ENCODE results near the gene SDK2.

SDK2 gene

GRCh38 chr17:73591296-73592078 lies 52.8 kb downstream of the SDK2 start:
- no peak for TF ChIP-seq CTCF (conservative IDR thresholded peaks at IDR 0.05; ENCODE audit: low read depth, low read length)
- no peak for DNase-seq (ENCODE audit: low read depth)
- no peak overlapping the region for H3K4me3 ChIP-seq (ENCODE audit: low read depth, low read length)

DNA sequence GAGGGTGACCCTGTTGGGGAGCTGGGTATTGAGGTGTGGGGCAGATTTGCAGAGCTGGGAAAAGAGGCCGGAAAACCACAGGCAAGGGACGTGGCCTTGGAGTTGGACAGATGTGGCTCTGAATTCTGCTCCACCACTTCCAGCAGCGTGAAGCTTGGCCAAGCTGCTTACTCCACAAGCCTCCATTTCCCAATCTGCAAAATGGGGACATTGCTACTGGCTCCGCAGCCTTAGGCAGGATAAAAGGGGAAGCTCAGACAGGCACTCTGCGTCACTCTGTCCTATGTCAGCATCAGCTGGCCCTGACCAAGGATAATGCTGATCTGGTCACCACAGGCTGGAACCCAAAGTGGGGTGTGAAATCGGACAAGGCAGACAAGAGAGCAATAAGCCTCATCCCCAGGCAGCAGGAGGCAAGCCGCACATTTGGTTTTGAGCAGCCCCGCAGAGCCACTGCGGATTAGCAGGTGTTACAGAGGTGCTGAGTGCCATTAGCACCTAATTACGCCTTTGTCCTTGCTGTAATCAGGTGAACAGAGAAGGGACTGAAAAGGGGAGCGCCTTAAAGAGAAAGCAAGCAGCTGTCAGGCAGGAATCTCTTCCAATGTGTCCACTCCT lies 54.8 kb downstream of the SDK2 start:
- no peak overlapping the region for H3K4me3 ChIP-seq (ENCODE audit: low read depth, low read length)
- no peak for DNase-seq (ENCODE audit: low read depth)

DNA sequence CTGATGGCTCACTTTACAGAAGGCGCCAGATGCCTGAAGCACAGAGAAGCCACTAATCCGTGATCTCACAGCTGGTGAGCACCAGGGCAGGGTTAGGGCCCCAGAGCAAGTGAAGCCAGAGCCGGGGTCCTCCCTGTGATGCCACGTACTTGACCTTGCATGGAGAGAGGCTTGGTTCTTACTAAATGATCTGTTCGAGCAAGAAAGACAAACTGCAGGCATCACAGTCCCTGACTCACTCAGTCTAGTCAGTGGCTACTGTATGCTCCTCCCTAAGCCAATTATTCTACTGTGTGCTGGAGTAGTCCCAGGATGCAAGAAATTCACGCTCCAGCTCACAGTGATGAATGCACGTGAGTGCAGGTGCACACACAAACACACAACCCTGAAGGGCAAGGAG lies 55.4 kb downstream of the SDK2 start:
- TF ChIP-seq CTCF (conservative IDR thresholded peaks at IDR 0.05; ENCODE audit: low read depth, low read length) = no peak
- H3K4me3 ChIP-seq (ENCODE audit: low read depth, low read length) = no peak overlapping the region
- no peak for DNase-seq (ENCODE audit: low read depth)

More for the DNA sequence above, 54.8 kb downstream of the SDK2 start:
- no peak for TF ChIP-seq CTCF (conservative IDR thresholded peaks at IDR 0.05; ENCODE audit: low read depth, low read length)

DNA sequence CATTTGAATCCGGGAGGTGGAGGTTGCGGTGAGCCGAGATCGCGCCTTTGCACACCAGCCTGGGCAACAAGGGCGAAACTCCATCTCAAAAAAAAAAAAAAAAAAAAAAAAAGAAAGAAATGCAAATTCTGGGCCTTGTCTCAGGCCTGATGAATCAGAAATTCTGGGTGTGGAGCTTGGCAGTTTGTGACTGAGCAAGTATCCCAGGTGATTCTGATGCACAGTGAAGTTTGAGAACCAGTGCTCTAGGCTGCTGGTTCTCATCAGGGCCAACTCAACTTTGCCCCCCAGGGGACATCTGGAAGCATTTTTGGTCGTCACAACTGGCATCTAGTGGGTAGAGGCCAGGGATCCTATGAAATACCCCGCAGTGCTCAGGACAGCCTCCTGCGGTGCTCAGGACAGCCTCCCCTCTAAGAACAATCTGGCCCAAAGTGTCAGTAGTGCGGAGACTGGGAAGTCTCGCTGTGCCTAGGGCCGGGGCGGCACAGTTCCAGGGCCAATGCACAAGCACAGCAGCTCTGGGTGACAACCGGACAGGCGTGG lies 55.9 kb downstream of the SDK2 start:
- no peak for DNase-seq (ENCODE audit: low read depth)
- TF ChIP-seq CTCF (conservative IDR thresholded peaks at IDR 0.05; ENCODE audit: low read depth, low read length) = no peak
- no peak overlapping the region for H3K4me3 ChIP-seq (ENCODE audit: low read depth, low read length)

GRCh38 chr17:73586921-73587602 lies 57.2 kb downstream of the SDK2 start:
- no peak for TF ChIP-seq CTCF (conservative IDR thresholded peaks at IDR 0.05; ENCODE audit: low read depth, low read length)
- H3K4me3 ChIP-seq (ENCODE audit: low read depth, low read length) = no peak overlapping the region
- no peak for DNase-seq (ENCODE audit: low read depth)

- TF ChIP-seq CTCF (conservative IDR thresholded peaks at IDR 0.05; ENCODE audit: low read depth, low read length) = no peak
- no peak for DNase-seq (ENCODE audit: low read depth)
- no peak overlapping the region for H3K4me3 ChIP-seq (ENCODE audit: low read depth, low read length)
Observed at GRCh38 chr17:73586275-73586832, 57.9 kb downstream of the SDK2 start.
